ENCODE data around the gene CTXND2.

DNA sequence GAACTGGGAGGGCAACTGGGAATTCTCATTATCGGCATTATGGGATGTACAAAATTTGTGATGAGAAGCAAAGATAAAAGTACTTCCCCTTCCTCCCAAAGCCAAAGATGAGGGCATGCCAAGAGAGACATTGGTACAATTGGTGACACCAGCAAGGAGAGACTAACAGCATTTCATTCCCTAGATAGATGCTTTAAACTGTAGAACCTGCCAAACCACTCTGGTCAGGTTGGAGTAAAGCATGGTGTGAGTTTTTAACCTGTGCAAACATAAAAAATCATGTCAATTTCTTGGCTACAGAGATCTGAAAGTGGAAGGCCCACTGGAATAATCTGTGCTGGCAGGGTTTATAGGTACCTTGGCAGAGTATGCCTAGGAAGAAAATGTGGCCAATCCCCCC lies 19.4 kb downstream of the CTXND2 start:
- TF ChIP-seq, protein P1, sequence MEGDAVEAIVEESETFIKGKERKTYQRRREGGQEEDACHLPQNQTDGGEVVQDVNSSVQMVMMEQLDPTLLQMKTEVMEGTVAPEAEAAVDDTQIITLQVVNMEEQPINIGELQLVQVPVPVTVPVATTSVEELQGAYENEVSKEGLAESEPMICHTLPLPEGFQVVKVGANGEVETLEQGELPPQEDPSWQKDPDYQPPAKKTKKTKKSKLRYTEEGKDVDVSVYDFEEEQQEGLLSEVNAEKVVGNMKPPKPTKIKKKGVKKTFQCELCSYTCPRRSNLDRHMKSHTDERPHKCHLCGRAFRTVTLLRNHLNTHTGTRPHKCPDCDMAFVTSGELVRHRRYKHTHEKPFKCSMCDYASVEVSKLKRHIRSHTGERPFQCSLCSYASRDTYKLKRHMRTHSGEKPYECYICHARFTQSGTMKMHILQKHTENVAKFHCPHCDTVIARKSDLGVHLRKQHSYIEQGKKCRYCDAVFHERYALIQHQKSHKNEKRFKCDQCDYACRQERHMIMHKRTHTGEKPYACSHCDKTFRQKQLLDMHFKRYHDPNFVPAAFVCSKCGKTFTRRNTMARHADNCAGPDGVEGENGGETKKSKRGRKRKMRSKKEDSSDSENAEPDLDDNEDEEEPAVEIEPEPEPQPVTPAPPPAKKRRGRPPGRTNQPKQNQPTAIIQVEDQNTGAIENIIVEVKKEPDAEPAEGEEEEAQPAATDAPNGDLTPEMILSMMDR (IDR thresholded peaks at IDR 0.05 in 8 of 11, conservative IDR thresholded peaks at IDR 0.05 in 3 of 11), result no peak
- no peak for TF ChIP-seq POLR2AphosphoS5 (IDR thresholded peaks at IDR 0.05)

Measured in spleen (tissue), 7 donors.